ENCODE measurements around the gene MTMR11.

The MTMR11 gene, protein sequence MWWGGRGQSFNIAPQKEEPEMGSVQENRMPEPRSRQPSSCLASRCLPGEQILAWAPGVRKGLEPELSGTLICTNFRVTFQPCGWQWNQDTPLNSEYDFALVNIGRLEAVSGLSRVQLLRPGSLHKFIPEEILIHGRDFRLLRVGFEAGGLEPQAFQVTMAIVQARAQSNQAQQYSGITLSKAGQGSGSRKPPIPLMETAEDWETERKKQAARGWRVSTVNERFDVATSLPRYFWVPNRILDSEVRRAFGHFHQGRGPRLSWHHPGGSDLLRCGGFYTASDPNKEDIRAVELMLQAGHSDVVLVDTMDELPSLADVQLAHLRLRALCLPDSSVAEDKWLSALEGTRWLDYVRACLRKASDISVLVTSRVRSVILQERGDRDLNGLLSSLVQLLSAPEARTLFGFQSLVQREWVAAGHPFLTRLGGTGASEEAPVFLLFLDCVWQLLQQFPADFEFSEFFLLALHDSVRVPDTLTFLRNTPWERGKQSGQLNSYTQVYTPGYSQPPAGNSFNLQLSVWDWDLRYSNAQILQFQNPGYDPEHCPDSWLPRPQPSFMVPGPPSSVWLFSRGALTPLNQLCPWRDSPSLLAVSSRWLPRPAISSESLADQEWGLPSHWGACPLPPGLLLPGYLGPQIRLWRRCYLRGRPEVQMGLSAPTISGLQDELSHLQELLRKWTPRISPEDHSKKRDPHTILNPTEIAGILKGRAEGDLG

GRCh38 chr1:149936170-149936991 lies at the start of gene MTMR11:
TSS of gene MTMR11 (minus strand) at chr1:149936879. CDS start at chr1:149936647, 232 bp downstream.
- ChIA-PET CTCF (no interaction called here), POLR2A (interaction anchor here (1.2 to 11.1 kb wide), 2 partner anchors 8 to 49 kb away, joined by 11 to 133 read pairs; a partner anchor contains a TSS)
- peak; percentile 51 for DNase-seq (ENCODE audit: extremely low spot score)
- TF ChIP-seq FOXA1 (IDR thresholded peaks at IDR 0.05) (no peak), FOXM1 (IDR thresholded peaks at IDR 0.05; ENCODE audit: borderline replicate concordance) (no peak), TARDBP (IDR thresholded peaks at IDR 0.05) (no peak), ELF4 (IDR thresholded peaks at IDR 0.05) (no peak), SP1 (IDR thresholded peaks at IDR 0.05) (no peak), ZNF384 (IDR thresholded peaks at IDR 0.05) (no peak), HDGF (IDR thresholded peaks at IDR 0.05; ENCODE audit: borderline replicate concordance) (no peak), BHLHE40 (IDR thresholded peaks at IDR 0.05; ENCODE audit: borderline replicate concordance) (no peak), CTBP1 (IDR thresholded peaks at IDR 0.05; ENCODE audit: borderline replicate concordance) (no peak), SUZ12 (IDR thresholded peaks at IDR 0.05) (no peak), LEF1 (IDR thresholded peaks at IDR 0.05; ENCODE audit: borderline replicate concordance) (no peak), FOXK2 (IDR thresholded peaks at IDR 0.05) (no peak), NFRKB (IDR thresholded peaks at IDR 0.05) (no peak), PKNOX1 (IDR thresholded peaks at IDR 0.05) (no peak), L3MBTL2 (conservative IDR thresholded peaks at IDR 0.05) (no peak; the same call in 1 of the 2 replicates)

DNA sequence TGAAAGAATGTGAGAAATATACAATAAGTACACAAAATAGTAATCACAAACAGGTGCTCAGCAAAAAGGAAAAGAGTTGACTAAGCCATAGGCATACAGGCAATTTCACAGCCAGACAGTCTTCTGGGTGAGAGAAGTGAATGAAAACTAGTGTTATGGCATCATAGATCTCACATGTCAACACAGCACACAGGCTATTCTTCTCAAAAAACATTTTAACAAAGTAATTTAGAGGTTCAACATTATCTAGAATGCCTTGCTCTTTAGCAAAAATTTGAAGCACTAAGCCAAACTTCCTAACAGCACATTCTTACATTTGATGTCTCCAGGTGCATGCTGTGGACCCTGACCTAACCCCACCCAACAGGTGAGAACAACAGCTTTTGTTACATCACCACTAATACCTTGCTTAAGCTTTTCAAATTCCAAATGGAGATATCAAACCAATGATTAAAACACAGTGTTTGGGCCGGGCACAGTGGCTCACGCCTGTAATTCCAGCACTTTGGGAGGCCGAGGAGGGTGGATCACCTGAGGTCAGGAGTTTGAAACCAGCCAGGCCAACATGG lies 43.4 kb upstream of the MTMR11 start:
- ChIA-PET POLR2A (no interaction called here), CTCF (interaction anchor here (0.6 kb wide), 1 partner anchor 207 kb away, joined by 3 read pairs; no protein-coding TSS in a partner anchor)
- TF ChIP-seq SP1 (IDR thresholded peaks at IDR 0.05) = no peak
- no peak for TF ChIP-seq L3MBTL2 (conservative IDR thresholded peaks at IDR 0.05)
- TF ChIP-seq CTBP1 (IDR thresholded peaks at IDR 0.05; ENCODE audit: borderline replicate concordance) = no peak
- TF ChIP-seq ZNF384 (IDR thresholded peaks at IDR 0.05) = no peak
- no peak for TF ChIP-seq FOXA1 (IDR thresholded peaks at IDR 0.05)
- DNase-seq (ENCODE audit: extremely low spot score) = no peak

- TF ChIP-seq FOXA1 (IDR thresholded peaks at IDR 0.05) (no peak), L3MBTL2 (conservative IDR thresholded peaks at IDR 0.05) (no peak), TARDBP (IDR thresholded peaks at IDR 0.05) (no peak), FOXM1 (IDR thresholded peaks at IDR 0.05; ENCODE audit: borderline replicate concordance) (no peak), HDGF (IDR thresholded peaks at IDR 0.05; ENCODE audit: borderline replicate concordance) (no peak), BHLHE40 (IDR thresholded peaks at IDR 0.05; ENCODE audit: borderline replicate concordance) (no peak), ARNT (IDR thresholded peaks at IDR 0.05) (no peak), PKNOX1 (IDR thresholded peaks at IDR 0.05) (no peak), SUZ12 (IDR thresholded peaks at IDR 0.05) (no peak), FOXK2 (IDR thresholded peaks at IDR 0.05) (no peak), NFRKB (IDR thresholded peaks at IDR 0.05) (no peak)
- CTCF ChIA-PET = no interaction called here
These were observed 42.7 kb upstream of the MTMR11 start for GRCh38 chr1:149979245-149979971.

GRCh38 chr1:149978547-149979023 lies 41.9 kb upstream of the MTMR11 start:
- peak; percentile 34 for DNase-seq (ENCODE audit: extremely low spot score)
- TF ChIP-seq ZNF384 (IDR thresholded peaks at IDR 0.05) (peak; percentile 92), SP1 (IDR thresholded peaks at IDR 0.05) (no peak), PKNOX1 (IDR thresholded peaks at IDR 0.05) (peak; percentile 80)
- ChIA-PET POLR2A (interaction anchor here (1.2 kb wide), 1 partner anchor 91 kb away, joined by 3 read pairs; a partner anchor contains a TSS), CTCF (interaction anchor here (0.6 kb wide), 1 partner anchor 47 kb away, joined by 6 read pairs; no protein-coding TSS in a partner anchor)

More at GRCh38 chr1:149979245-149979971, 42.7 kb upstream of the MTMR11 start:
- no peak for DNase-seq (ENCODE audit: extremely low spot score)
- POLR2A ChIA-PET = interaction anchor here (1.2 kb wide), 1 partner anchor 92 kb away, joined by 3 read pairs; a partner anchor contains a TSS

GRCh38 chr1:149977345-149977744 lies 40.7 kb upstream of the MTMR11 start:
- POLR2A ChIA-PET = no interaction called here
- CTCF ChIA-PET = no interaction called here
- DNase-seq (ENCODE audit: extremely low spot score) = no peak
- TF ChIP-seq TARDBP (IDR thresholded peaks at IDR 0.05) (no peak), BHLHE40 (IDR thresholded peaks at IDR 0.05; ENCODE audit: borderline replicate concordance) (no peak), PKNOX1 (IDR thresholded peaks at IDR 0.05) (0 out of 2 replicates have a peak, but pooled peaks have one; percentile 5)
